ENCODE results near the gene MYO1D. TPM values are rescaled to one million over a fixed set of nuclear protein-coding genes. Genes with fewer than 3 reads are reported as not detected.

The MYO1D gene
- total and polyA plus RNA-seq, 7 donors: 6.2 to 184 (median 21.6) TPM

DNA sequence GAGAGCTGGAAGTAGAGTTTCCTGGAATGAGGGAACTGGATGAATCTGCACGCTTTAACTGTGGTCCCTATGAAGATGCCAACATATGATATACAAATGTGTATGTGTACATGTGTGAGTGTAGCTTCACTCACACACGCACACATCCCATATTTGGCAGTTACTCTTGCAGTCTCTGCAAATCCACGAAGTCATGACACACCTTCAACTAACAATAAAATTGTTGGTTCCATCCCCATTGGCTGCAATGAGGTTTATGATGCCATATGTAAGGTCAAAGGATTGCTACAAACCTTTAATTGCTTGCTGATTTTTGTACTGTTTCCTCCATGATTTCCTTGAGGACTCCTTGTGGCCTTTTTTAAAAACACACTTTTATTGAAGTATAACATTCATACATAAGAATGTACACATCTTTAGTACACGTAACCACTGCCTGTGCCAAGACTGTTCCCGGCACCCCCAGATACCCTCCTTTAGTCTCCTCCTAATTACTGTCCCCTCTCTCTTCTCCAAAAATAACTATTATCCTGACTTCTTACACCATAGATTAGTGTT is 22.0 kb downstream of the MYO1D start:
- H3K4me3 ChIP-seq: no peak overlapping the region
- intact Hi-C loops (cut with DNase I): no loop called here
- no peaks in the 10 kb centered on the region for H3K36me3 ChIP-seq
- TF ChIP-seq, protein P1, sequence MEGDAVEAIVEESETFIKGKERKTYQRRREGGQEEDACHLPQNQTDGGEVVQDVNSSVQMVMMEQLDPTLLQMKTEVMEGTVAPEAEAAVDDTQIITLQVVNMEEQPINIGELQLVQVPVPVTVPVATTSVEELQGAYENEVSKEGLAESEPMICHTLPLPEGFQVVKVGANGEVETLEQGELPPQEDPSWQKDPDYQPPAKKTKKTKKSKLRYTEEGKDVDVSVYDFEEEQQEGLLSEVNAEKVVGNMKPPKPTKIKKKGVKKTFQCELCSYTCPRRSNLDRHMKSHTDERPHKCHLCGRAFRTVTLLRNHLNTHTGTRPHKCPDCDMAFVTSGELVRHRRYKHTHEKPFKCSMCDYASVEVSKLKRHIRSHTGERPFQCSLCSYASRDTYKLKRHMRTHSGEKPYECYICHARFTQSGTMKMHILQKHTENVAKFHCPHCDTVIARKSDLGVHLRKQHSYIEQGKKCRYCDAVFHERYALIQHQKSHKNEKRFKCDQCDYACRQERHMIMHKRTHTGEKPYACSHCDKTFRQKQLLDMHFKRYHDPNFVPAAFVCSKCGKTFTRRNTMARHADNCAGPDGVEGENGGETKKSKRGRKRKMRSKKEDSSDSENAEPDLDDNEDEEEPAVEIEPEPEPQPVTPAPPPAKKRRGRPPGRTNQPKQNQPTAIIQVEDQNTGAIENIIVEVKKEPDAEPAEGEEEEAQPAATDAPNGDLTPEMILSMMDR (IDR thresholded peaks at IDR 0.05): peak in 1 of 4 experiments; percentile 12
- no peak for TF ChIP-seq EP300 (IDR thresholded peaks at IDR 0.05)
- H3K4me1 ChIP-seq: no peaks in the 10 kb centered on the region
- 21 to 70% methylated on average over 5 of the region's 5 CpGs for WGBS, 2 donors
- no peaks in the 10 kb centered on the region for H3K9me3 ChIP-seq
- H3K27me3 ChIP-seq: no peaks in the 10 kb centered on the region
- no peak for DNase-seq
- no peak overlapping the region for H3K27ac ChIP-seq

DNA sequence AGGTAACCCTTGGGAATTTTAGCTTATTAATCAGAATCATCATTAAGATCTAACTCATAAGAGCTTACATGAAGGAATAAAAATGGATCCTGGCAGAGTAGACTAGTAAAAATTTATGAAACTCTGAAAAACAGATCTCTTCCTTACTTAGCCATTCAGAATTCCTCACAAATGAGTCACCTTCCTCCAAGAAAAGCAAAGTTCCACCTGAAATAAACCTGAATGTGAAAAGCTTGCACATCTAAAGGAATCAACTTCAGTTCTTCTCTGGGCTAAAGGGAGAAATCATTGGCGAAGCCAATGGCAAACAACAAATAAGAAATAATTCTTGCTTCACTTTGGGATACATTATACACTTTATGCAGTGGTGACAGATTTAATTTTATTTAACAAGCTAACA is 22.7 kb downstream of the MYO1D start:
- Histone ChIP-seq H3K36me3 (no peaks in the 10 kb centered on the region), H3K4me1 (no peaks in the 10 kb centered on the region), H3K4me3 (no peak overlapping the region), H3K27me3 (no peaks in the 10 kb centered on the region), H3K9me3 (no peaks in the 10 kb centered on the region), H3K27ac (no peak overlapping the region)
- intact Hi-C loops (cut with DNase I): no loop called here
- DNase-seq: no peak
- TF ChIP-seq, protein P1 (IDR thresholded peaks at IDR 0.05): no peak
- TF ChIP-seq EP300 (IDR thresholded peaks at IDR 0.05) (no peak), POLR2A (IDR thresholded peaks at IDR 0.05) (no peak), POLR2AphosphoS5 (IDR thresholded peaks at IDR 0.05) (no peak)
- WGBS, 2 donors: 23 to 70% methylated on average over 1 of the region's 1 CpG

DNA sequence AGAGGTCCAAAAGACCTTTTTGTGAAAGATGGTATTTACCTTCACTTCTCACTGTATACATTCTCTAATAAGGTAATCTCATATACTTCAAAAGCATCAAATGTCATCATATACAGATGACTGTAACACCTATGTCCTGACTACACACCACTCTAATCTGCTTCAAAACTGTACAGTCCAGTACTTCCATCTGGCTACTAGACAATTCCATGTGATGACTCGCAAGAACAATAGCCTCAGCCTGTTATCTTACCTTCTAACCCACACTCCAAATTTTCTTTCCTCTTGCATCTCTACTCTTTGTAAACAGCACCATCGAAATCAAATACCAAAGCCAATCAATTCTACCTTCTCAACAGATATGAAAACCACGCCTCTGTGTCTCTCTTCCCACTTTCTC is 24.1 kb downstream of the MYO1D start:
- WGBS, 2 donors: 43 to 77% methylated on average over 3 of the region's 3 CpGs

DNA sequence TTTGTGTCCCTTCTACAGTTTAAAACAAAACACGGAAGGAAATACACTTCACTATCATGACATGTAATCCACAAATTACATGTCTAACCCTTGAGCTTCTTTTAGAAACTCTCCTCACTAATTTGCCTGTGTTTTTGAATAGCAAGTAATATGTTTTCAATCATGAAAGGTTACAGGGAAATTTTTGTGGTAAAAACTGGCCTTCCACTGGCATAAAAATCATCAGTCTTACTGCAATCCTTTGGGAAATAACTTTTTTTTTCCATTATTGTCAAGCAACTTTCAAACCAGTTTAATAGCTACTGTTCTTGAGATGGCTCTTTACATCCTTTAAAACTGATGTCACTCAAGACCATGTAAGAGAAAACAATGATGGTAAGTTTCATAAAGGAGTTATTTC is 27.0 kb downstream of the MYO1D start:
- TF ChIP-seq POLR2AphosphoS5 (IDR thresholded peaks at IDR 0.05): no peak
- TF ChIP-seq POLR2A (IDR thresholded peaks at IDR 0.05): no peak
- no peak for TF ChIP-seq EP300 (IDR thresholded peaks at IDR 0.05)
- TF ChIP-seq, protein P1 (IDR thresholded peaks at IDR 0.05): no peak
- Histone ChIP-seq H3K27me3 (no peaks in the 10 kb centered on the region), H3K4me3 (no peak overlapping the region), H3K9me3 (no peaks in the 10 kb centered on the region), H3K27ac (no peak overlapping the region), H3K36me3 (no peaks in the 10 kb centered on the region), H3K4me1 (no peaks in the 10 kb centered on the region)
- WGBS, 2 donors: 87 to 98% methylated on average over 1 of the region's 1 CpG
- intact Hi-C loops (cut with DNase I): no loop called here
- no peak for DNase-seq

More for the DNA sequence above, 24.1 kb downstream of the MYO1D start:
- no peak overlapping the region for H3K4me3 ChIP-seq
- H3K9me3 ChIP-seq: no peaks in the 10 kb centered on the region
- TF ChIP-seq EP300 (IDR thresholded peaks at IDR 0.05) (no peak), POLR2A (IDR thresholded peaks at IDR 0.05) (no peak), POLR2AphosphoS5 (IDR thresholded peaks at IDR 0.05) (no peak)
- TF ChIP-seq, protein P1 (IDR thresholded peaks at IDR 0.05): no peak
- intact Hi-C loops (cut with DNase I): no loop called here
- DNase-seq: no peak
- no peak overlapping the region for H3K27ac ChIP-seq
- no peaks in the 10 kb centered on the region for H3K36me3 ChIP-seq
- H3K4me1 ChIP-seq: no peaks in the 10 kb centered on the region
- H3K27me3 ChIP-seq: no peaks in the 10 kb centered on the region

DNA sequence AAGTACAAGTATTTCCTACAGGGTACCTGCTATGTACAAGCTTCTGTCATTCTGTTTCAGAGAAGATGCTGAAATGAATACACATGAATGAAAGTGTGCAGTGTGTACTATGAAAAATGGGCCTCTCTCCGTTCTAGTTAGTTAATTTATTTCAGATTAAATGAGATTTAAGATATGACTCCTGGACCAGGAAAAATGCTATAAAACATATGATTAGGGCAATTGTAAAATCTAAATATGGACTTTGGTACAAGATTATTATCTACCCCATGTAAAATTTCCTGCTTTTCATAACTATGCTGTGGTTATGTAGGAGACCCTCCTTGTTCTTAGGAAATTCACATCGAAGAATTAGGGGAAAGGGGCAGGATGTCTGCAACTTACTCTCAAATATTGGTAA is 28.9 kb downstream of the MYO1D start:
- Histone ChIP-seq H3K27ac (no peak overlapping the region), H3K4me1 (no peaks in the 10 kb centered on the region), H3K27me3 (no peaks in the 10 kb centered on the region), H3K4me3 (no peak overlapping the region), H3K36me3 (no peaks in the 10 kb centered on the region), H3K9me3 (no peaks in the 10 kb centered on the region)
- 10 to 46% methylated on average over 2 of the region's 2 CpGs for WGBS, 2 donors
- intact Hi-C loops (cut with DNase I): no loop called here
- DNase-seq: no peak
- TF ChIP-seq EP300 (IDR thresholded peaks at IDR 0.05): no peak
- no peak for TF ChIP-seq POLR2A (IDR thresholded peaks at IDR 0.05)
- TF ChIP-seq POLR2AphosphoS5 (IDR thresholded peaks at IDR 0.05): no peak
- TF ChIP-seq, protein P1 (IDR thresholded peaks at IDR 0.05): no peak
